HG03457 (cell line): ENCODE results near the gene GPSM1.
"Not testable (repeated sequence)": the region's sequence is repeated elsewhere in the genome, so short reads cannot be mapped to it uniquely, and the experiment has no call there.

ENCODE experiments used
- ATAC-seq: cut with Tn5 transposase; IDR thresholded peaks from one replicate; pipeline ENCODE4 v1.9.1; 2021; ENCODE audit warnings: moderate number of reproducible peaks; ENCODE audit not compliant: unreplicated experiment

The GPSM1 gene

GRCh38 chr9:136316896-136317676 is 10.3 kb upstream of the GPSM1 start:
- ATAC-seq: no peak

- ATAC-seq: no peak
Observed at GRCh38 chr9:136317695-136318094, 9.6 kb upstream of the GPSM1 start.

DNA sequence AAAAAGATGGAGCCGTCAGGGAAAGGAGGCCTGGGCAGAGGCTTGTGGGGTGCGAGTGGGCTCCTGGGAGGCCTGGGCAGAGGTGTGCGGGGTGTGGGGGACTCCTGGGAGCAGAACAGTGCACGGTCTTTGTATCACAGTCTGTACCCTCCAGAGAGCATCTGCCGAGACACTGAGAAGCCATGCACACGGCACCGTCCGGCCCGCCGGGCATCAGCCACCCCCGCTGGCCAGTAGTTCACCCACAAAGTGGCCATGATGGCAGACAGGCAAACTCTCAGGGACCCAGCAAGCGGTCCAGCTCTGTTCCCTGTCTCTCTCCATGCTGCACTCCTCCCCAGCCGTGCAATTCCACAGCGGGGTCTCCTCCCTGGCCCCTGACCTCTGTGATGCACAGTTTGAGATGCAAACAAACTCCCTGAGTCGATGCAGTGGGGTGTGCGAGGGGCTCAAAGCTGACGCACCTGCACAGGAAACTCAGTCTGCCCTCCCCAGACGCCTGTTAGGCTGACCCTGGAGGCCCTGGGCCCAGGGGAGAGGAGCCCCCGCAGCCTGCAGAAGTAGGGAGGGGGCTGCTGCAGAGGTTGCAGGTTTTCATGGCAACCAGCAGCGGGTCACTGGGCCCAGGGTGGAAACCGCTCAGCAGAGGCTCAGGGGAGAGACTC is 9.1 kb upstream of the GPSM1 start:
- ATAC-seq: no peak

- ATAC-seq: no peak
Observed at GRCh38 chr9:136318776-136319241, 8.5 kb upstream of the GPSM1 start.

- ATAC-seq: not testable (repeated sequence)
Observed at GRCh38 chr9:136319244-136319643, 8.1 kb upstream of the GPSM1 start.

DNA sequence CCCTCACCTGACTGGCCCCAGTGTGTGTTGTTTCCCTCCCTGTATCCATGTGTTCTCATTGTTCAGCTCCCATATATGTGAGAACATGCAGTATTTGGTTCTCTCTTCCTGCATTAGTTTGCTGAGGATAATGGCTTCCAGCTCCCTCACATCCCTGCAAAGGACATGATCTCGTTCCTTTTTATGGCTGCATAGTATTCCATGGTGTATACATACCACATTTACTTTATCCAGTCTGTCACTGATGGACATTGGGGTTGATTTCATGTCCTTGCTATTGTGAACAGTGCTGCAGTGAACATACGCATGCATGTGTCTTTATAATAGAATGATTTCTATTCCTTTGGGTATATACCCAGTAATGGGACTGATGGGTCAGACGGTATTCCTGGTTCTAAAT is 7.4 kb upstream of the GPSM1 start:
- not testable (repeated sequence) for ATAC-seq

- ATAC-seq: not testable (repeated sequence)
Observed at GRCh38 chr9:136320972-136321371, 6.4 kb upstream of the GPSM1 start.

- ATAC-seq: no peak
Observed at GRCh38 chr9:136321561-136321960, 5.8 kb upstream of the GPSM1 start.

DNA sequence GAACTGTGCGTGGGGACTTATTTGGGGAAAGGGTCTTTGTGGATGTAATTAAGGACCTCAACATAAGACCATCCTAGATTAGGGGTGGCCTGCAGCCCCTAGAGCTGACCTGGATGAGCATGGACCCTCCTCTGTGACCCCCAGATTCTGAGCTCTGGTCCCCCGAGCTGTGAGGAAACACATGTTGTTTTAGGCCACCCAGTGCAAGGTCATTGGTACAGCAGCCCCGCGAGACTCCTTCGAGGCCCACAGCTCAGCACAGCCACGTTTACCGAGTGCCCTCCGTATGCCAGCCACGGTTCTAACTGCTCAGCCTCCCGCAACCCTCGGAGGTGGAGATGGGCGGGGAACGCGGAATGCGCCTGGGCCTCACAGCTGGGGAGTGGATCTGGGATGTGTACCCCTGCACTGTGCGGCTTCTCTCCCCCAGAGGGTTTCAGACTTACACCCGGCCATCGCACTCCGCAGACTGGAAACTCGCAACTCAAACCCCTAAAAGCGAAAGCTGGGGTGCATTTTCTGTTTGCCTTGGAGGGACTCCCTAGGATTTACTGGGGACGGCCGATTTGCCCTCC is 4.5 kb upstream of the GPSM1 start:
- ATAC-seq: no peak

GRCh38 chr9:136323371-136323789 is 4.0 kb upstream of the GPSM1 start:
- ATAC-seq: no peak

DNA sequence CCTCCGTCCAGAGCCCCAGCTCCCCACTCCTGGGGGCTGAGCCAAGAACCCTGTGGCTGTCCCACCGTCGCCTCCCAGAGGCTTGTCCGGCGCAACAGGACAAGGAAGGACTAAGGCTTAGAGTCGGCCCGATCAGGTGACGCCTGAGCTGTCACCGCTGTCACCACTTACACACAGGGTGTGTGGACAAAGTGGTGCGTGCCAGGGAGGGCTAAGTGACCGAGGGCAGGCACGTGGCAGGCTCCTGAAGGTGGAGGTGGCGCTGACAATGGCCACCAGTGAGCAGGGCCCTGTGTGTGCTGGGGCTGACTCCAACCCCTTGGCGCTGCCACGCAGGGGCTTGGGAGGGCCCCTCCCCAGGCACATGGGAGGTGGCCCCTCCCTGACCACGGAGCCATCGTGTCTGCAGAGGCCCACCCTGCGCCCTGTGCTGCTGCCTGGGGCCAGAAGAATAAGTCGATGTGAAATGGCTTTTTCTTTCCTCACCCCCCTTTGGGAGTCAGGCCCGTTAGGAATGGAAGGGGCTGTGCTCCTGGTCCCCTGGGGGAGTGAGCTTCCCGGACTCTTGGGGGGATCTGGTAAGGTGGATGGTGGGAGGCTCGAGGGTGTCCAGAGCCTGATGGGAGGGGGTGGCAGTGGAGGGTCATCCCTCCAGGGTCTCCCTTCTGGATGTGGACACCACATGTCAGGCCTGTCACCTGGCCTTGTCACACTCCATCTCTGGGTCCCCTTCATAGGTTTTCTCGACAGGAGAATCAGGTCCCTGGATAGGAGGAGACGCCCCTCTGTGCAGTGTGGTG is 2.6 kb upstream of the GPSM1 start:
- no peak for ATAC-seq

DNA sequence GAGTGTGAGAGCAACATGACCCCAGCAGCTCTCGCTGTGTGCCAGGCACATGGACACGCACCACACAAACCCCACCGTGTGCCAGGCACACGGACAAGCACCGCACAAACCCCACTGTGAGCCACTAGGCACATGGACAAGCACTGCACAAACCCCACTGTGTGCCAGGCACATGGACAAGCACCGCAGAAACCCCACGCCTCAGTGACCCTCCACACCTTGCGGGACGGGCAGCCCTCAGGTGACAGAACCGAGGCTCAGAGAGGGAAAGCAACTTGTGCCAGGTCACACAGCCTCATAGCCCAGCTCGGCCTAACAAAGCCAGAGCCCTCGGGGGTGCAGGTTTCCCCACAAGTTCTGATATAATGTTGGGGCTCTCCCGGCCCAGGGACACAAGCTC is 2.0 kb upstream of the GPSM1 start:
- no peak for ATAC-seq

- ATAC-seq: no peak
Observed at GRCh38 chr9:136326061-136326760, 1.1 kb upstream of the GPSM1 start.

- ATAC-seq: no peak
Observed at GRCh38 chr9:136326761-136327303, 507 bp upstream of the GPSM1 start.

DNA sequence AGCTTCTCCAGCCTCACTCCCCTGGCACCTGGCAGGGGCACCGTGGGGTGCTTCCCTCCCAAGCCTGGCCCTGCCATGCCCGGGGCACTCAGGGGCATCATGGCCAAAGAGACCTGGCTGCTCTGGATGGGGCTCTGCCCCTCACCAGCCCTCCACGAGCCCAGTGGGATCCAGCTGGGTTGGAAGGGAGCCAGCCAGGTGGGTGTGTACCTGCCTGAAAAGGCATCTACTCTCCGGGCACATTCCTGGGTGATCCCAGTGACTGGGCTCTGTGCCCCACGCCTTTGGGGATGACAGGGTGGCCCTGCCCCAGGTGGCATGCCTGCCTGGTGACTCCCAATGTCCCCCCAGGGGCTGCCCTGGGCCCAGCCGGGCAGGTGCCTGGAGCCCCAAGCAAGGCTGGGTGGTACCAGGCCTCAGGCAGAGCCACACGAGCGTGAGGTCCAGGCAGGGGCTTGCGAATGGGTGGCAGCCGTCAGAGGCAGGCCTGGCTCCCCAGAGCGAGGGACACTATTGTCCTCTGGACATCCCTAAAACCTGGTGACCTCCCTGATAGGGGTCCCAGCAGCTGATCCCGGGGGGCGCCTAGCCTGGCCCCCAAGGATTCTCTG is 777 bp downstream of the GPSM1 start:
- no peak for ATAC-seq

DNA sequence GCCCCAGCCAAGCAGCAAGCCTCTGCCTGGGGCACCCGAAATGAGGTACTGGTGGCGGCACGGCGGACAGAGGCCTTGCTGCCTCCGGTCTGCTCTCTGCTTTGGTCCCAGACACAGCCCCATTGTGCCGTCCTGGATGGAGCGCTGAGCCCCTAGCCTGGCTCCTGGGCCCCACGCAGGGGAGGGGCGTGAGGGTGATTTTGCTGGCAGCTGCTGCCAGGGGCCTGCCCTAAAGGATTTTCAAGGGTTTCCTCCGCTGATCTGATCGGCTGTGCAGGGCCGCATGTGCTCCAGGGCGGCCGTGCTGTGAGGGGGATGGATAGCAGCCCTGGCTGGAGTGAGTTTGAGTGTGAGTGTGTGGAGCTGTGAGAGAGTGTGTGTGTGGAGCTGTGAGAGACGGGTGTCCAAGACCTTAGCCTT is 1.3 kb downstream of the GPSM1 start:
- ATAC-seq: no peak

- no peak for ATAC-seq
Observed at GRCh38 chr9:136329211-136329627, 1.9 kb downstream of the GPSM1 start.

GRCh38 chr9:136329636-136330405 is 2.5 kb downstream of the GPSM1 start:
- no peak for ATAC-seq

DNA sequence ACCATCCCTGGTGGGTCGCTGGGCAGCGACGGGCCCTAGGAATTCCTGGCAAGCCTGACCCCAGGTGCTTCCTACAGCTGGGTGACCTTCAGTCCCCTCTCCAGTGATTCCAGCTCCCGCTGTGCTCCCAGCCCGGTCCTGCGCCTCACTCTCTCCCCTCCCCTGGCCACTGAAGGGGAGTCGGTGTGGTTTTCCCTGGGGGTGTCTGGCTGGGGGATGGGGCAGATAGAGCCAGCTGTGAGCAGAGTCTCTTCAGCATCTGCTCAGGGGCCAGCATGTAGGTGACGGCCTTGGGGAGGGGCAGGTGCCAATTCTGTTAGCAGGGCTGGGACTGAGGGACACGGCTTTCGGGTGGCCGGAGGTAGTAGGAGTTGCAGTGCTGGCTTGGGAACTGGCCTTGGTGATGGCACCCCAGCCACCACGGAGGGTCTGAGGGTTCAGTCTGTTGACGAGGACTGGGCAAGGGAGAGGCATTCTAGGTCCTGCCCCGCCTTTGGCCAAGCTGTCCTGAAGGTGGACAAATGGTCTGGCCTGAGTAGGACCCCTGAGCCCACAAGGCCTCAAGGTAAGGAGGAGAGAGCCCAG is 3.2 kb downstream of the GPSM1 start:
- ATAC-seq: no peak
